ENCODE results near the gene SUSD6.

The SUSD6 gene

DNA sequence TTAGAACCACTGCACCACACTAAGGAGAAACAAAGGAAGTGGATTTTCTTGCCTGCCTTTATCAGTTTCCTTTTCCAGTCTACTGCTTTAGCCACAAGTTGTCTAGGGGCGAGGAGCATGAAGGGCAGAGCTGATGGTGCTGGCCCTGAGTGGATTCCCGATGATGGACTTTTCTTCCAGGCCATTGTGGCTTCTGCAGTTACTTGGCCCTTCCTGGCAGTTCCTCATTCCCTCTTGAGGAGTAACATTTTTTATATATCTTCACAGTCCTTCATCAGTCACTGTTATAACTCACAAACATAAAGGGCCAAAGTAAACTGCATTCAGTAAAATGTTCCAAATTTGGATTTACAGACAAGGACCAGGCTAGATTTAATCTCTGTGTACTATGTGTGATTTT is 94.3 kb downstream of the SUSD6 start:
- Histone ChIP-seq H3K4me1 (ENCODE audit: control insufficient read depth, low read length) (peaks cover 50% of the 10 kb centered on the region), H3K4me2 (ENCODE audit: low read length) (no peak overlapping the region), H3K36me3 (ENCODE audit: control insufficient read depth, low read length) (peaks cover 64% of the 10 kb centered on the region), H3F3A (ENCODE audit: control insufficient read depth, insufficient read depth) (peaks cover 3% of the 10 kb centered on the region; the same call in 1 of the 2 replicates), H3K4me3 (ENCODE audit: low read length) (no peak overlapping the region), H4K20me1 (ENCODE audit: control insufficient read depth, insufficient read depth, low read depth, low read length) (peaks cover 12% of the 10 kb centered on the region), H3K9me3 (ENCODE audit: control insufficient read depth, insufficient read depth, low read length) (no peaks in the 10 kb centered on the region), H3K27me3 (ENCODE audit: control insufficient read depth, low read length) (no peaks in the 10 kb centered on the region), H3K27ac (ENCODE audit: low read depth, low read length) (no peak overlapping the region), H3K9me2 (replicated peaks; ENCODE audit: control insufficient read depth, low read length) (no peaks in the 10 kb centered on the region), H3K79me2 (ENCODE audit: control insufficient read depth, low read length) (peaks cover 28% of the 10 kb centered on the region)
- TF ChIP-seq, protein P1, sequence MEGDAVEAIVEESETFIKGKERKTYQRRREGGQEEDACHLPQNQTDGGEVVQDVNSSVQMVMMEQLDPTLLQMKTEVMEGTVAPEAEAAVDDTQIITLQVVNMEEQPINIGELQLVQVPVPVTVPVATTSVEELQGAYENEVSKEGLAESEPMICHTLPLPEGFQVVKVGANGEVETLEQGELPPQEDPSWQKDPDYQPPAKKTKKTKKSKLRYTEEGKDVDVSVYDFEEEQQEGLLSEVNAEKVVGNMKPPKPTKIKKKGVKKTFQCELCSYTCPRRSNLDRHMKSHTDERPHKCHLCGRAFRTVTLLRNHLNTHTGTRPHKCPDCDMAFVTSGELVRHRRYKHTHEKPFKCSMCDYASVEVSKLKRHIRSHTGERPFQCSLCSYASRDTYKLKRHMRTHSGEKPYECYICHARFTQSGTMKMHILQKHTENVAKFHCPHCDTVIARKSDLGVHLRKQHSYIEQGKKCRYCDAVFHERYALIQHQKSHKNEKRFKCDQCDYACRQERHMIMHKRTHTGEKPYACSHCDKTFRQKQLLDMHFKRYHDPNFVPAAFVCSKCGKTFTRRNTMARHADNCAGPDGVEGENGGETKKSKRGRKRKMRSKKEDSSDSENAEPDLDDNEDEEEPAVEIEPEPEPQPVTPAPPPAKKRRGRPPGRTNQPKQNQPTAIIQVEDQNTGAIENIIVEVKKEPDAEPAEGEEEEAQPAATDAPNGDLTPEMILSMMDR (IDR thresholded peaks at IDR 0.05; ENCODE audit: low read depth, low read length, poor library complexity, severe bottlenecking) = no peak
- TF ChIP-seq EZH2phosphoT487 (IDR thresholded peaks at IDR 0.05; ENCODE audit: borderline replicate concordance, low read length) = no peak

DNA sequence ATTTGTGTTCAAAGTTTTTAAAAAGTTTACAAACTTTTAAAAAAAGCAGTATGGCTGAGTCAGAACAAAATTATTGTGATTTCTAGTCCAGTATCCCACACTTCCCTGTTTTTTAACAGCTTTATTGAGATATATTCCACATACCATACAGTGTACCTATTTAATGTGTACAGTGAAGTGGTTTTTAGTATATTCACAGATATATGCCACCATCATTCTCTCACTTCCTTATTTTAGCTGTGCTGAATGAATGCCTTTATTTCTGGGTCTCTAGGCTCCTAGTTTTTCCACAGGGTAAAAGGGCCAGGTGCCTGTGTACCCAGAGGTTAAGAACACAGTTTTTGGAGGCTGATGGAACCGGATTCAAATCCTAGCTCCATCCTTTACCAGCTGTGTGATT is 96.7 kb downstream of the SUSD6 start:
- no peak overlapping the region for H3K4me2 ChIP-seq (ENCODE audit: low read length)

DNA sequence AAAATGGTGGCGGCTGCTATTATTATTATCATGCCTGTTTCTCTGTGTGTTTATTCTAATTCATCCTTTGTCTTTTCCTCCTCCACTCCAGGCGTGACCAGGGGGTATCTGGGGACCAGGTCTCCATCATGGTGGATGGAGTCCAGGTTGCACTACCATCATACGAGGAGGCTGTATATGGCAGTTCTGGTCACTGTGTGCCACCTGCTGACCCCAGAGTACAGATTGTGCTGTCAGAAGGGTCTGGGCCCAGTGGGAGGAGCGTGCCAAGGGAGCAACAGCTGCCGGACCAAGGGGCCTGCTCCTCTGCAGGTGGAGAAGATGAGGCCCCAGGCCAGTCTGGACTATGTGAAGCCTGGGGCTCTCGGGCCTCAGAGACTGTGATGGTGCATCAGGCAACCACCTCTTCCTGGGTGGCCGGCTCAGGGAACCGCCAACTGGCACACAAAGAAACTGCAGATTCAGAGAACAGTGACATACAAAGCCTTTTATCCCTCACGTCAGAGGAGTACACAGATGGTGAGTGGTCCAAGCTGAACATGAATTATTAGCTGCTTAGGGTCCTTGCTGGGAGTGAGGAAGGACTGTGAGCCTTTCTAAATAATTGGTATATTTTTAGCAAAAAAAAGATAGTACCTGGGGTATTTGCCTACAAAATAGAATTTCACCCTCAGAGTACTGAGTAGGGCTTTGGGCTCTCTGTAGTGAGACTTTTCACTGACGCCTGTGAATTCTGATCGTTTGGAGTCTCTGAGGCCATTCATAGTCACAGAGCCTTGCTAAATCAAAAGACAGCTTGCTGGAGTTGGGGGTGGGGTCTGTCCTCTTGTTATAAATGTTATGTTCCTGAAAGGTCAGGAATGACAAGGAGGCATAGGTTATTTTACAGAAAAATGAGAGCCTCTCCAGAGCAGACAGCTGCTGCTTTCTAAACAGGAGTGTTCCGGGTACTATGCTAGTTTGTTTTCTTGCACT is 97.5 kb downstream of the SUSD6 start:
- Histone ChIP-seq H4K20me1 (ENCODE audit: control insufficient read depth, insufficient read depth, low read depth, low read length) (no peaks in the 10 kb centered on the region; the same call in 1 of the 2 replicates), H3K9me3 (ENCODE audit: control insufficient read depth, insufficient read depth, low read length) (no peaks in the 10 kb centered on the region), H3K27ac (ENCODE audit: low read depth, low read length) (no peak overlapping the region), H3K4me3 (ENCODE audit: low read length) (no peak overlapping the region), H3K79me2 (ENCODE audit: control insufficient read depth, low read length) (no peaks in the 10 kb centered on the region), H3K4me1 (ENCODE audit: control insufficient read depth, low read length) (peaks cover 21% of the 10 kb centered on the region), H3K36me3 (ENCODE audit: control insufficient read depth, low read length) (peaks cover 80% of the 10 kb centered on the region), H3K9me2 (replicated peaks; ENCODE audit: control insufficient read depth, low read length) (no peaks in the 10 kb centered on the region), H3K27me3 (ENCODE audit: control insufficient read depth, low read length) (no peaks in the 10 kb centered on the region), H3F3A (ENCODE audit: control insufficient read depth, insufficient read depth) (peaks cover 3% of the 10 kb centered on the region; the same call in 1 of the 2 replicates), H3K4me2 (ENCODE audit: low read length) (no peak overlapping the region)
- TF ChIP-seq, protein P1 (IDR thresholded peaks at IDR 0.05; ENCODE audit: low read depth, low read length, poor library complexity, severe bottlenecking) = peak; percentile 56
- TF ChIP-seq EZH2phosphoT487 (IDR thresholded peaks at IDR 0.05; ENCODE audit: borderline replicate concordance, low read length) = no peak

More for the DNA sequence above, 96.7 kb downstream of the SUSD6 start:
- H3K27ac ChIP-seq (ENCODE audit: low read depth, low read length) = no peak overlapping the region
- peaks cover 30% of the 10 kb centered on the region for H3K4me1 ChIP-seq (ENCODE audit: control insufficient read depth, low read length)
- H3K36me3 ChIP-seq (ENCODE audit: control insufficient read depth, low read length) = peaks cover 87% of the 10 kb centered on the region
- H3K9me3 ChIP-seq (ENCODE audit: control insufficient read depth, insufficient read depth, low read length) = no peaks in the 10 kb centered on the region
- no peak overlapping the region for H3K4me3 ChIP-seq (ENCODE audit: low read length)
- TF ChIP-seq, protein P1 (IDR thresholded peaks at IDR 0.05; ENCODE audit: low read depth, low read length, poor library complexity, severe bottlenecking) = no peak
- TF ChIP-seq EZH2phosphoT487 (IDR thresholded peaks at IDR 0.05; ENCODE audit: borderline replicate concordance, low read length) = no peak
- H3K79me2 ChIP-seq (ENCODE audit: control insufficient read depth, low read length) = peaks cover 7% of the 10 kb centered on the region
- peaks cover 3% of the 10 kb centered on the region; the same call in 1 of the 2 replicates for H3F3A ChIP-seq (ENCODE audit: control insufficient read depth, insufficient read depth)
- peaks cover 7% of the 10 kb centered on the region; the same call in 1 of the 2 replicates for H4K20me1 ChIP-seq (ENCODE audit: control insufficient read depth, insufficient read depth, low read depth, low read length)
- no peaks in the 10 kb centered on the region for H3K27me3 ChIP-seq (ENCODE audit: control insufficient read depth, low read length)
- no peaks in the 10 kb centered on the region for H3K9me2 ChIP-seq (replicated peaks; ENCODE audit: control insufficient read depth, low read length)

All from DOHH2 (cell line).